NCI-H1417 (cell line): ENCODE results near the gene KCTD4.
"Not testable (repeated sequence)": the region's sequence is repeated elsewhere in the genome, so short reads cannot be mapped to it uniquely, and the experiment has no call there.

Experiments
- DNase-seq, 3 experiments: peaks; one replicate each; lab custom pipeline; 2025; lab: John Stamatoyannopoulos, UW

The KCTD4 gene

GRCh38 chr13:45215392-45216077 is 14.7 kb upstream of the KCTD4 start:
- DNase-seq = no peak

- DNase-seq = peak in 2 of 3 experiments; percentile 2 to 75
Observed at GRCh38 chr13:45209229-45209628, 8.4 kb upstream of the KCTD4 start.

DNA sequence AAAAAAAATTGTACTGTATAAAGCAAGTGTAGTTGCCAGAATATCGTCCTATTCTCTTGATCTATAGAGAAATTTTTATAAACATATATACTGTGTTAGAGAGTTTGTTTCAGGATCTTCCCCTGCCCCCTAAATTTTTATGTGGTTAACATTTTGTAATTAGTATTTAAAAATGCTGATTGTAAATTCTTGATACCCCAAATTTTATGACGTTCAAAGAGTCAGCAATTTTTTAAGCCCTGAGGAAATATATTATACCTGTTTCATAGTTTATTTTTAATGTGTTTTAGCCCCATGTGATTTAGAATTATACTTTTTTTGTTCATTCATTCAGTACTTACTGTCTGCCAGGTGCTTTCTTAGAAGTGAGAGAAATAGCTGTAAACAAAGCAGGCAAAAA is 7.3 kb upstream of the KCTD4 start:
- no peak for DNase-seq

DNA sequence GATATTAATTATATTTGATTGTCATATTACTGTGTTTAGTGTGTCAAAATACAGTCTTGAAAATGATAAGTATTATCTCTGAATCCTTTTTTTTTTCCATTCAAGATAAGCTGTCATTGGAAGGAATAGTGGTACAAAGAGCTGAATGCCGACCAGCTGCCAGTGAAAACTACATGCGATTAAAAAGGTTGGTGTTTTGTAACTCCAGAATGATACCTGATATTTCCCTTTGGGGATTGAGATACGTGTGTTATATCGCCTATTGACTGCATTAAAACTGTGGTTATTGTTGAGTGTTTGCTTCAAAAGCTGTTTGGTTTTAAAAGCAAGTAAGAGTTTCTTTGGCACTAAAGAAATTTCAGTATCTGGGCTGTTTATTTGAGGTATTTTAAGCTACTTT is 6.5 kb upstream of the KCTD4 start:
- peak in 2 of 3 experiments; percentile 18 to 72 for DNase-seq

GRCh38 chr13:45206340-45206739 is 5.5 kb upstream of the KCTD4 start:
- no peak for DNase-seq

DNA sequence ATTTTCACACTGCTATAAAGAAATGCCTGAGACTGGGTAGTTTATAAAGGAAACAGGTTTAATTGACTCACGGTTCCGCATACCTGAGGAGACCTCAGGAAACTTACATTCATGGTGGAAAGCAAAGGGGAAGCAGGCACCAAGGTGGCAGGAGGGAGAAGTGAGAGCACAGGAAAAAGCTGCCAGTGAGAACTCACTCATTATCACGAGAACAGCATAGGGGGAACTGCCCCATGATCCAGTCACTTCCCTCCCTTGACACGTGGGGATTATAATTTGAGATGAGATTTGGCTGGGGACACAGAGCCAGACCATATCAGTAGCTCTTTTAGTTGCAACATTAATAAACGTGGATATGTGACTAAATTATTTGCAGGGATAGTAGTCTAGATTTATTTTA is 4.3 kb upstream of the KCTD4 start:
- DNase-seq = no peak

DNA sequence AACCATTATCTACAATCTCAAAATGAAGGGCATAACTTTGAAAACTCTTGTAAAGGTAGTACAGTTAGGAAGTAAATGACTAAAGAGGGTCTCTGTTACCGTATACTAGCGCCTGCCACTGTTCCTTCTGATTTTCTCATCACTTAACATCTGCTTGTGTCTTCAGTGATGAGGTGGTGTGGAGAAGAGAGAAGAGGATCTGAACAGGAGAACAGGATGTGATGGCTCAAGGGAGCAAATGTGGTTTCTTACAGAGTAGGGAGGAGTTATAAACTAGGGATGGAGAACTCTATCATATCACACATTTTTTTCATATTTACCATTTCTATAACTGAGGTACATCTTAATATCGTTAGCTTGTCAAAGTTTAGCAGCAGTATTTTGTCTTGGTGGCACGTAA is 1.1 kb downstream of the KCTD4 start:
- no peak for DNase-seq

GRCh38 chr13:45198924-45199323 is 1.9 kb downstream of the KCTD4 start:
- no peak for DNase-seq

GRCh38 chr13:45198041-45198440 is 2.8 kb downstream of the KCTD4 start:
- DNase-seq = no peak

DNA sequence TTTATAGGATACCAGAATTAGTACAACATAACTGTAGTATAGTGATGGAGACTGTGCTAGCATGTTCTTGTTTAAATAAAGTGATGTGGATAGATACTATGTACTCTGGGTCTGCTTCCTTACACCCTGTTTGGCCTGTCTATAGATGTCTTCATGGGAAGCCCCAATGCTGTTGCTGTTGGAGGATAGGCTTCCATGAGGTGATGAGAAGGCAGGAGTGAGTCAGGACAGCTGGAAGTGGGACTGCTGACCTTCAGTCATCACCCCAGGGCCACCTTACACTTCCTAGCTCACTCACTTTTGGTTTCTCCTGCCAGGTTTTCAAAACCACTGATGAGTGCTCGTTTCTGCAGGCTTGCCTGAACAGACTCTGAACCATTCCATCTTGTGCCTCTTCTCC is 4.2 kb downstream of the KCTD4 start:
- no peak for DNase-seq

- DNase-seq = no peak
Observed at GRCh38 chr13:45196096-45196495, 4.7 kb downstream of the KCTD4 start.

DNA sequence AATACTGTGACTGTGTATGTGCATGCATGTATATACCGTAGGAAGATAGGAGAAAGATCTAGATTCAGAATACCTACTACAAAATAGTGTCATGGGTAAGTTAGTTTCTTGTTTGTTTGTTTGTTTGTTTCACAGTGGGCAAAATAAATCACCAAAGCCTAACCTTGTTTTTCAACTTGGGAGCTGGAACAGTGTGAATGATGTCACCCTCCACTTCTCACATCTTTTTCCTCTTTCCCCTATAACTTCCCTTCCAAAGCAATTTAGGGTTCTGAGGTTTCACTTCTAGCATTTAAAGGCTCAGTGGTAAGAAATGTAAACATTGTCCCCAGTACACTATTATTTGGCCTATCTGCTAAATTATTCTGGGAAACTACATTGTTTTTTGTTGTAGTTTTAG is 5.4 kb downstream of the KCTD4 start:
- no peak for DNase-seq

DNA sequence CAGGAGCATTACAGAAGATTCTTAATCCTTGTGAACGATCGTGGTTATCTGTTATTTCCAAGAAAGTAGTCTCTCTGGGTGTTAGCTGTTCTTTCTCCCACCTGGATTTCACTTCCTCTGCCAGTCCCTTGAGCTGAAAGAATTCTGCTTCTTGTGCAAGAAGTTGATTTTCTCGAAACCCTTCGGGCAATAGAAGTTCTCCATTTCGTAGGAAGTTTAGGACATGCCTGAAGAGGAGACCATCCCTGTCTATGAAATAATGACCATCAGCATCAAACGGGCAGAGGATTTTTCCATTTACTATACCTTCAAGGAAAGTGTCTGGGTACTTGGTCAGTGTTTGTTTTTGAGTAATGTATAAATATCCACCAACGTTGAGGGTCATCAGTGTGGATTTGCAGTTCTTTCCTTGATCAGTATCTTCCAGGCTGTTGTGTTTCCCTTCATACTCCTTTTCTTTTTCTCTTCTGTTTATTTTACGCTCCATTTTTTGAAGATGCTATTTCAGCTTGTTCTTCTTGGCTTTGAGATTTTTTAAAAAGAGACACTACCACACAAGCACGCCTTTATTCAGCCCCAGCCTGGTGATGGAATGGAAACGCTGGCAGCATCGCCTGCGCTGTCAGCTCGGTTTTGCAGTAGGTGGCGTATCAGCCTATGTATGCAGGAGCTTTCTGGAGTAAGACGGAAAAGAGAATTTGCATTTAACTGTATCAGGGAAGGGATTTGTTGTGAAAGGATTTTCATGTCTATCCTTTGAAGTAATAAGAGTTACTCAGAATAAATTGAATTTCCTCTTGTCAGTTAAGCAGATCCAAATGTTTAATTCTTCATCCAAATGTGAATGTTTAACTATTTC is 6.5 kb downstream of the KCTD4 start:
- no peak for DNase-seq

DNA sequence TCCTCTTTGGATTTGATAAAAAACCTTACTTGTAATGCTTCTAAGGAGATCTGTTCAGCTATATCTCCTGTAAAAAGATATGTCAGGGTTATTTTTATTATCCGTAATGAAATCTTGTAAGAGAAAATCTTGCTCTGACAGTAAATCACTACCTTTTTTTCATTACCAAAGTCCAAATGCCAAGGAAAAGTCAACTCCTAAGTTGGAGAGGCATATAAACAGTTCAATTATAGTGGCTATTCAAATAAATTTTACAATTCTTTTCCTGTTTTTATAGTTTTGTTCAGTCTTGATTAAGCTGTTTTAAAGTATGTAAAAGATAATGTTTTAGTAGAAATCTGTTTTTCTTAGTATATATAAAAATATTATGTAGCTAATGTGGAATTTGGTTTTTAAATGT is 9.0 kb downstream of the KCTD4 start:
- DNase-seq = no peak

GRCh38 chr13:45189511-45189910 is 11.3 kb downstream of the KCTD4 start:
- not testable (repeated sequence) for DNase-seq

- not testable (repeated sequence) for DNase-seq
Observed at GRCh38 chr13:45189077-45189476, 11.8 kb downstream of the KCTD4 start.

- DNase-seq = no peak
Observed at GRCh38 chr13:45185286-45185685, 15.6 kb downstream of the KCTD4 start.

GRCh38 chr13:45184693-45185092 is 16.2 kb downstream of the KCTD4 start:
- no peak for DNase-seq

DNA sequence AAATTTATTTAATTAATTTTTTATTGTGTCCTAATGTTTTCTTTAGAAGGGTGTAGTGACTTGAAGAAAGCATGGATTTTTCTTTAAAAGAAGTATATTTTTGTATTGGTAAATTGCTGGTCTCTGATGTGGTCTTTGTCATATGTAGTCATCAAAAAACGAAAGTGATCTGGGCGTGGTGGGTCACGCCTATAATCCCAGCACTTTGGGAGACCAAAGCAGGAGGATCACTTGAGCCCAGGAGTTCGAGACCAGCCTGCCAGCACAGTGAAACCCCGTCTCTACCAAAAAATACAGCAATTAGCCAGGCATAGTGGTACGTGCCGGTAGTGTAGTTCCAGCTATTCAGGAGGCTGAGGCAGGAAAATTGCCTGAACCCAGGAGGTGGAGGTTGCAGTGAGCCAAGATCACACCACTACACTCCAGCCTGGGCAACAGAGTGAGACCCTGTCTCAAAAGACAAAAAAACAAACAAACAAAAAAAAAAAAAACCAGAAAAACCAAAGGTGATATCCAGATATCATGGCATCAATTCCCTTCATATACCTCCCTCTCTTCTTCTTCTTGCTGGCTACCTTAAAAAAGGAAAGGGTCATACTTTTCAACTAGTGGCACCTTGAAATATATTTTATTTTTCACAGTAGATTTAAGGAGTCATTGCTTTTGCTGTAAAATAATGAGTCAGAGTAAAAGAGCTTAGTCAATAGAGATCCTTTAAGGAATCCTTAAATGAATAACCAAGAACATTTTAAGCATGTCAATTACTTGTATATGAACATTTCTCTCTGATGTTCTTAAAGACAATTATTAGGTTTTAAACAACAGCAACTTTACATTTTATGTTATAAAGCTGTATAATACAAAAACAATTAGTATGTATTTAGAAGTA is 19.9 kb downstream of the KCTD4 start:
- no peak for DNase-seq

DNA sequence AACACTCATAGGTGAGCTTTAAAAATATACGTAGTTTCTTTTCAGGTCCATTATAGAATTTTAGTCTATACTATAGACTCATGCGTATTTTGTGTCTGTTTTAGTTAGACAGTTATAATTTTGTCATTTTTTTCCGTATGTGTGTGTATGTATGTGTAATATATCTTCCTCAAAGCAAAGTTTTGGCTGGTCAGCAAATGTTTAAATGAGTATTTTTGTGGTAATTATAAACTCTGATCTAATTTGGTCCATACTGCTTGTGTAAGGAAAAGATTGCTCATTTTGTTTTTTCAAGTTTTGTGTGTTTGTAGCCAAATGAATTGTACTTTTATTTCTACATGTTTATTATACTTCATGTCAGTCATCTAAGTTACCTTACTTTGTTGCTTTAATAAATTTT is 20.5 kb downstream of the KCTD4 start:
- DNase-seq = no peak

DNA sequence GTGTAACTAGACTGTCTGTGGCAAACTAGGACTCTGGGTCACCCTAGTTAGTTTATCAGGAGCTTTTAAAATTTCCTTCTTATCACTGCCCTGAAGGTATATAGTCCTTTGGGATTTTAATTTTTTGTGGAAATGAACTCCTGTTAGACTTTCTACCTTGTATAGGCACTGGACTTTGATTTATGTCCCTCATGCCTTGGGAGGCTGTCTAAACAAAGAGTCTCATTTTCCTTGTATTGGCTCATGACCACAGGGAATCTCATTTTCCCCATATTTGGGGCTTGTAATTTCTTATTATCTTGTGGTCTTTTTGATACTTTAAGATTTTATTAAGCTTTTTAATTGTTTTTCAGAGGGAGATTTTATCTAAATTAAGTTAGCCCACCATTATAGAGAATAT is 21.4 kb downstream of the KCTD4 start:
- DNase-seq = peak in 1 of 3 experiments; percentile 5

DNA sequence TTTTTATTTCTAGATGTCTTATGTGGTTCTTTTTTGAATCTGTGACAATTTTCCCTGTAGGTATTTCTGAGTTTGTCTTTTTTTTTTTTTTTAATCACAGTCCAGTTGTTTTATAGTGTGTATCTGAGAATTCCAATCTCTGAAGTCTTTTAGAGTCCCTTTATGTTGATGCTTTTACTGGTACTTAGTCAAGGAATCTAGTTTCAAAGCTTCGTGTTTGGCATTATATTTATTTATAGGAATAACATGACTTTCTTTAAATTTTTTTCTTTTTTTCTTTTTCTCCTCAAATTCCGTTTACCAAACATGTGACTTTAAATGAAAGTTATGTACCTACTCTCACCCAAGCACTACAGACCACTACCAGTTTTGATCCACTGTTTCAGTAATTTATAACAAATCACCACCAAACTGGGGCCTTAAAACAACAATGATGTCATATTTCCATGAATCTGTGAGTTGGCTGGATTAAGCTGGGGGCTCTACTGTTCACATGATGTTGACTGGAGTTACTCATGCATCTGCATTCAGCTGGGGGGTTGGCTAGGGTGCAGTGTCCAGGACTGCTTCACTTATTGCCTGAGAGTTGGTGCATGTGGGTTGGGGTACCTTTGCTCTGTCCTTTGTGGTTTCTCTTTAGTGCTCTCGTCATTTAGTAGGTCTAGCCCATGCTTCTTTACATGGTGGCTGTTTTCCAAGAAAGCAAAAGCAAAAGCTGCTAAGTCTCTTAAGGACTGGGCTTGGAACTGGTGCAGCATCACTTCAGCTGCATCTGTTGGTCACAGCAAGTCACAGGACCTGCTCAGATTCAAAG is 22.3 kb downstream of the KCTD4 start:
- DNase-seq = no peak
